OCI-LY3 (cell line): Measurements from ENCODE around the gene PRDM7.

Source experiments
- H2AFZ ChIP-seq: fragments of 200-600, 300-600 bp; shearing (Covaris generic); 2 replicates; pipeline ENCODE4 v1.6.0; 2014; ENCODE audit warnings: antibody characterized with exemption, low read depth, low read length
- H3K27ac ChIP-seq: fragments of 200-600, 300-600 bp; sonication (generic); 2 replicates; pipeline ENCODE4 v1.5.1; 2014; ENCODE audit warnings: mild to moderate bottlenecking, low read length, moderate library complexity, mixed read lengths
- H3K27me3 ChIP-seq: fragments of 200-600, 300-600 bp; sonication (generic); 2 replicates; pipeline ENCODE4 v1.6.1; 2014; ENCODE audit warnings: low read depth, low read length, mixed read lengths
- H3K36me3 ChIP-seq: fragments of 200-600, 300-600 bp; sonication (generic); replicated peaks from 2 replicates; pipeline ENCODE3; 2014; ENCODE audit warnings: low read depth, low read length, mixed read lengths
- H3K4me1 ChIP-seq: fragments of 300-600, 200-600 bp; sonication (generic); 2 replicates; pipeline ENCODE4 v1.6.1; 2014; ENCODE audit warnings: low read length, mixed read lengths
- H3K4me2 ChIP-seq: fragments of 200-600, 300-600 bp; sonication (generic); 2 replicates; pipeline ENCODE4 v1.6.1; 2014; ENCODE audit warnings: low read length, mixed read lengths
- H3K4me3 ChIP-seq: fragments of 300-600, 200-600 bp; sonication (generic); 2 replicates; pipeline ENCODE4 v1.5.1; 2014; ENCODE audit warnings: antibody characterized with exemption, mild to moderate bottlenecking, low read length, moderate library complexity
- H3K79me2 ChIP-seq: fragments of 300-600, 200-600 bp; shearing (Covaris generic); 2 replicates; pipeline ENCODE4 v1.6.1; 2014; ENCODE audit warnings: mild to moderate bottlenecking, low read length, mixed read lengths
- H3K9ac ChIP-seq: fragments of 300-600, 200-600 bp; shearing (Covaris generic); 2 replicates; pipeline ENCODE4 v1.6.0; 2014; ENCODE audit warnings: mild to moderate bottlenecking, low read length, moderate library complexity
- H3K9me3 ChIP-seq: fragments of 200-600, 300-600 bp; shearing (Covaris generic); 2 replicates; pipeline ENCODE4 v1.6.1; 2014; ENCODE audit warnings: low read length, mixed read lengths; ENCODE audit not compliant: insufficient read depth
- H4K20me1 ChIP-seq: fragments of 200-600, 300-600 bp; sonication (generic); 2 replicates; pipeline ENCODE4 v1.6.1; 2016; ENCODE audit warnings: low read length, mixed read lengths; ENCODE audit not compliant: insufficient read depth
- EZH2phosphoT487 ChIP-seq: fragments of 200-600 bp; shearing (Covaris generic); IDR thresholded peaks from 2 replicates; pipeline ENCODE4 v1.6.1; 2018; ENCODE audit warnings: antibody characterized with exemption, mixed run types, low read depth
- TF ChIP-seq, protein P1 (sequence below): fragments of 200-600, 300-600 bp; sonication (generic); IDR thresholded peaks from 2 replicates; pipeline ENCODE4 v1.5.1; 2014; ENCODE audit warnings: antibody characterized with exemption, low read length, low read depth

Gene PRDM7

DNA sequence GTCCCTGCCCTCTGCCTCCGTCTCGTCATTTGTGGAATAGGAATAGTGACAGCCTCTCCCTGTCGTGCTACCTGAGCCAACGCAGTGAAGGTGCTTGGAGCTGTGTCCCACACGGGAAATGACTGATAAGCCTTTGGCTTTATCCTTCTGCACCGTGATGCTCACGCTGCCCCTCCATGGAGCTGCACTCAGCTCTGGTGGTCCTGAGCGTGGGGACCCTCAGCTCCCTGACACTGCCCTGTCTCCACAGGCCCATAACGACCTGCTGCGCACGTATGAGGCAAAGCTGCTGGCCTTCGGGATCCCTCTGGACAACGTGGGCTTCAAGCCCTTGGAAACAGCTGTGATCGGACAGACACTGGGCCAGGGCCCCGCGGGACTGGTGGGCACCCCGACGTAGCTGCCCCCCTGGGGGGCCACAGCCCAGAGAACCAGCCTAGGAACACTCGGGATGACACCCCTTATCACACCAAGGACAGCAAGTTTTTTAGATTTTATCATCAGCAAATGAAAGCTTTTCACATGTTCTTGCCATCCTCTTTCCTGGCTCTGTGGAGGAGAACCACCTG lies 34.1 kb downstream of the PRDM7 start:
- Histone ChIP-seq H3K27me3 (no peaks in the 10 kb centered on the region), H3K4me2 (no peak overlapping the region), H3K9me3 (no peaks in the 10 kb centered on the region), H3K4me3 (no peak overlapping the region), H2AFZ (no peak overlapping the region), H3K4me1 (no peaks in the 10 kb centered on the region), H3K9ac (no peak overlapping the region), H3K36me3 (no peaks in the 10 kb centered on the region), H3K27ac (no peak overlapping the region), H3K79me2 (no peaks in the 10 kb centered on the region), H4K20me1 (no peaks in the 10 kb centered on the region)
- no peak for TF ChIP-seq EZH2phosphoT487
- TF ChIP-seq, protein P1, sequence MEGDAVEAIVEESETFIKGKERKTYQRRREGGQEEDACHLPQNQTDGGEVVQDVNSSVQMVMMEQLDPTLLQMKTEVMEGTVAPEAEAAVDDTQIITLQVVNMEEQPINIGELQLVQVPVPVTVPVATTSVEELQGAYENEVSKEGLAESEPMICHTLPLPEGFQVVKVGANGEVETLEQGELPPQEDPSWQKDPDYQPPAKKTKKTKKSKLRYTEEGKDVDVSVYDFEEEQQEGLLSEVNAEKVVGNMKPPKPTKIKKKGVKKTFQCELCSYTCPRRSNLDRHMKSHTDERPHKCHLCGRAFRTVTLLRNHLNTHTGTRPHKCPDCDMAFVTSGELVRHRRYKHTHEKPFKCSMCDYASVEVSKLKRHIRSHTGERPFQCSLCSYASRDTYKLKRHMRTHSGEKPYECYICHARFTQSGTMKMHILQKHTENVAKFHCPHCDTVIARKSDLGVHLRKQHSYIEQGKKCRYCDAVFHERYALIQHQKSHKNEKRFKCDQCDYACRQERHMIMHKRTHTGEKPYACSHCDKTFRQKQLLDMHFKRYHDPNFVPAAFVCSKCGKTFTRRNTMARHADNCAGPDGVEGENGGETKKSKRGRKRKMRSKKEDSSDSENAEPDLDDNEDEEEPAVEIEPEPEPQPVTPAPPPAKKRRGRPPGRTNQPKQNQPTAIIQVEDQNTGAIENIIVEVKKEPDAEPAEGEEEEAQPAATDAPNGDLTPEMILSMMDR: no peak

DNA sequence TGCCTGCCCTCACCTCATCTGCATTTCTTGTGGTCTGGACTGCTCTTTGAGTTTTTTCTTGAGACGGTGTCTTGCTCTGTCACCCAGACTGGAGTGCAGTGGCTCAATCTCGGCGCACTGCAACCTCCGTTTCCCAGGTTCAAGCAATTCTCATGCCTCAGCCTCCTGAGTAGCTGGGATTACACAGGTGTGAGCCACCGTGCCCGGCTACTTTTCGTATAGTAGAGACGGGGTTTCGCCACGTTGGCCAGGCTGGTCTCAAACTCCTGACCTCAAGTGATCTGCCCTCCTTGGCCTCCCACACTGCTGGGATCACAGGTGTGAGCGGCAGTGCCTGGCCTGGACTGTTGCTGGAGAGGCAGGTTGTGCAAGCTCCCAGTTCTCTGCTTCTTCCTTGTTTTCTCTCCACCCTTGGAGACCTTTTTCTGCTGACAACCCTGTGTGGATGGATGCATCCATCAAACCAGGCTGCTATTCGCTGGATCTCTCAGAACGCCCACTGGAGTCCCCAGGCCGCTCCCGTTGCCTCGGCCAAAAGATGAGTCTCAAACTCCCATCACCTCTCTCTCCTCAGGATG lies 35.1 kb downstream of the PRDM7 start:
- H3K4me1 ChIP-seq: no peaks in the 10 kb centered on the region
- H4K20me1 ChIP-seq: no peaks in the 10 kb centered on the region
- no peaks in the 10 kb centered on the region for H3K9me3 ChIP-seq
- H3K9ac ChIP-seq: no peak overlapping the region
- H3K27me3 ChIP-seq: no peaks in the 10 kb centered on the region
- no peak overlapping the region for H3K4me2 ChIP-seq
- H3K4me3 ChIP-seq: no peak overlapping the region
- TF ChIP-seq, protein P1: no peak
- TF ChIP-seq EZH2phosphoT487: no peak
- H3K27ac ChIP-seq: no peak overlapping the region
- no peaks in the 10 kb centered on the region for H3K36me3 ChIP-seq
- no peak overlapping the region for H2AFZ ChIP-seq
- H3K79me2 ChIP-seq: no peaks in the 10 kb centered on the region

DNA sequence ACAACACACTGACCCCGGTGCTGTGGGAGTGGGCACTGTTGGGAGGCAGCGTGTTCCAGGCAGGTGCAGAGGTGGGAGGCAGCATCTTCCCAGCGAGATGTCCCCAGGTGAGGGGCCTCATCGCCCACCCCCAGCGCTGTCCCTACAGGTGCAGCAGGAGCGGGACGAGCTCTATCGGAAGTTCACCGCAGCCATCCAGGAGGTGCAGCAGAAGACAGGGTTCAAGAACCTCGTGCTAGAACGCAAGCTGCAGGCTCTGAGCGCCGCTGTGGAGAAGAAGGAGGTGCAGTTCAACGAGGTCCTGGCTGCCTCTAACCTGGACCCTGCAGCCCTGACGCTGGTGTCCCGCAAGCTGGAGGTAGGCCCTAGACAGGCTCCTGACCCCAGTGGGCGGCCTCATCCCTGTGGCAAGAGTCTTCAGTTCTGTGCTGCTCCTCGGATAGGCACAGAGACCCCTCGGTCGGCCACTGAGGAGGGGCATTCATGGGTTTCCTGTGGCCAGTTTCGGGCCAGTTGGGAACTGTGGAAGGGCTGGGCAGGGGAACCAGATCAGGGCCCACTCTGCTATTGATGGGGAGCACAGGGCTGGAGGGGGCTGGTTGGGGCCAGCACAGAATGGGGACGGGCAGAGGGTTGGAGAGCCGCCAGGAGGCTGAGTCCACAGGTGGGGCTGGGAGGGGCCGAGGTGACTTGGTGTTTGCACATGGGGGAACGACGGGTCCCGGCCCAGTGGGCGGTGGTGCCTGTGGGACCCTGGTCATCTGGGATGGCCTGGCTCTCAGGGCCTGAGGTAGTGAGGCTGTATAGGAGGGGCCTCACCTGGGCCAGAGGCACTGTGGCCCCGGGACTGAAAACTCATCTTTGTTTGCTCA lies 36.7 kb downstream of the PRDM7 start:
- Histone ChIP-seq H3K27me3 (no peaks in the 10 kb centered on the region), H3K27ac (no peak overlapping the region), H2AFZ (no peak overlapping the region), H3K4me2 (no peak overlapping the region), H3K79me2 (no peaks in the 10 kb centered on the region), H3K4me1 (no peaks in the 10 kb centered on the region), H3K4me3 (no peak overlapping the region), H4K20me1 (no peaks in the 10 kb centered on the region), H3K9me3 (no peaks in the 10 kb centered on the region), H3K36me3 (no peaks in the 10 kb centered on the region), H3K9ac (no peak overlapping the region)
- TF ChIP-seq, protein P1: no peak
- no peak for TF ChIP-seq EZH2phosphoT487

DNA sequence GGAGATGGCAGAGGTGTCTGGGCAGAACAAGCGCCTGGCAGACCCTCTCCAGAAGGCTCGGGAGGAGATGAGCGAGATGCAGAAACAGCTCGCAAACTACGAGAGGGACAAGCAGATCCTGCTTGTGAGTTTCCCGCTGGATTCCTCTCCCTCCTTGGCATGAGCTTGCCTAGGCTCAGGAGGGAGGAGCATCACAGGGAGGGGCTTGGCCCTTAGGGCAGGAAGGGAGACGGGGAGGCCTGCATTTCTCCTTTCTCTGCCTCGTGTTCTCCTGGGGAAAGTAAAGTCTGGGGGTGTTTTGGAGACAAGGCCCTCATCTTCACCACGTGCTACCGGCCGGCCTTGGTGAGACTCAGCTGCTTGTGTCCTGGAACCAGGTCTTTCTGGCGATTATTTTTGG lies 39.9 kb downstream of the PRDM7 start:
- H4K20me1 ChIP-seq: 0 out of 2 replicates have a peak, but pooled peaks cover 3% of the 10 kb centered on the region
- H3K4me2 ChIP-seq: no peak overlapping the region
- H3K9ac ChIP-seq: no peak overlapping the region
- no peak overlapping the region for H2AFZ ChIP-seq
- H3K27me3 ChIP-seq: no peaks in the 10 kb centered on the region
- no peaks in the 10 kb centered on the region for H3K36me3 ChIP-seq
- H3K4me1 ChIP-seq: no peaks in the 10 kb centered on the region
- no peak overlapping the region for H3K27ac ChIP-seq
- no peak overlapping the region for H3K4me3 ChIP-seq
- TF ChIP-seq EZH2phosphoT487: no peak
- TF ChIP-seq, protein P1: no peak
- no peaks in the 10 kb centered on the region for H3K9me3 ChIP-seq
- no peaks in the 10 kb centered on the region for H3K79me2 ChIP-seq
